22Rv1 (cell line): ENCODE data around the gene IL1RL1.

Source experiments
- H3K27ac ChIP-seq: fragments of 450-650 bp; 2 replicates; pipeline ENCODE4 v1.5.1; 2017
- ZFX ChIP-seq: fragments of 450-650 bp; IDR thresholded peaks from 2 replicates; pipeline ENCODE4 v1.6.1; 2017; ENCODE audit warnings: antibody characterized with exemption, borderline replicate concordance
- TF ChIP-seq, protein P1 (sequence below): fragments of 450-650 bp; IDR thresholded peaks from 2 replicates; pipeline ENCODE4 v1.5.1; 2017; ENCODE audit warnings: mild to moderate bottlenecking

IL1RL1 gene

DNA sequence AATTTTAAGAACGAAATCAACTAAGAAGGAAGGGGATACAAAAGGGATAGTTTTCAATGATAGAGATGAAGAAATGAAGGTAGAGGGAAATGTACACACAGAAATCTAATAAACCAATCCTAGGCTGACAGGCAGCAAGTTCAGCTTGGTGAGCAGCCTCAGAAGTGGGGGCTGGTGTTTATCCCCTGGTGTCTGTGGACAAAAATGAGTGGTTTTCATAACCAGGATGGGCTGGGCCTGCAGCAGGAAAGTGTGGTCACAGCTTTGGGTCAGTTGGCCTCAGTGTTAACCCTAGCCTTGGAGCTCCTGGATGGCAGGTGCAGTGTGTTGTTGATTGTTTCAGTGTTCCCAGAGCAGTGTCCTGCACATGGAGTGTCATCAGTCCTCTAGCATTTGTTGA lies 58.5 kb downstream of the IL1RL1 start:
- no peak overlapping the region for H3K27ac ChIP-seq
- no peak for TF ChIP-seq ZFX
- TF ChIP-seq, protein P1, sequence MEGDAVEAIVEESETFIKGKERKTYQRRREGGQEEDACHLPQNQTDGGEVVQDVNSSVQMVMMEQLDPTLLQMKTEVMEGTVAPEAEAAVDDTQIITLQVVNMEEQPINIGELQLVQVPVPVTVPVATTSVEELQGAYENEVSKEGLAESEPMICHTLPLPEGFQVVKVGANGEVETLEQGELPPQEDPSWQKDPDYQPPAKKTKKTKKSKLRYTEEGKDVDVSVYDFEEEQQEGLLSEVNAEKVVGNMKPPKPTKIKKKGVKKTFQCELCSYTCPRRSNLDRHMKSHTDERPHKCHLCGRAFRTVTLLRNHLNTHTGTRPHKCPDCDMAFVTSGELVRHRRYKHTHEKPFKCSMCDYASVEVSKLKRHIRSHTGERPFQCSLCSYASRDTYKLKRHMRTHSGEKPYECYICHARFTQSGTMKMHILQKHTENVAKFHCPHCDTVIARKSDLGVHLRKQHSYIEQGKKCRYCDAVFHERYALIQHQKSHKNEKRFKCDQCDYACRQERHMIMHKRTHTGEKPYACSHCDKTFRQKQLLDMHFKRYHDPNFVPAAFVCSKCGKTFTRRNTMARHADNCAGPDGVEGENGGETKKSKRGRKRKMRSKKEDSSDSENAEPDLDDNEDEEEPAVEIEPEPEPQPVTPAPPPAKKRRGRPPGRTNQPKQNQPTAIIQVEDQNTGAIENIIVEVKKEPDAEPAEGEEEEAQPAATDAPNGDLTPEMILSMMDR, result no peak

DNA sequence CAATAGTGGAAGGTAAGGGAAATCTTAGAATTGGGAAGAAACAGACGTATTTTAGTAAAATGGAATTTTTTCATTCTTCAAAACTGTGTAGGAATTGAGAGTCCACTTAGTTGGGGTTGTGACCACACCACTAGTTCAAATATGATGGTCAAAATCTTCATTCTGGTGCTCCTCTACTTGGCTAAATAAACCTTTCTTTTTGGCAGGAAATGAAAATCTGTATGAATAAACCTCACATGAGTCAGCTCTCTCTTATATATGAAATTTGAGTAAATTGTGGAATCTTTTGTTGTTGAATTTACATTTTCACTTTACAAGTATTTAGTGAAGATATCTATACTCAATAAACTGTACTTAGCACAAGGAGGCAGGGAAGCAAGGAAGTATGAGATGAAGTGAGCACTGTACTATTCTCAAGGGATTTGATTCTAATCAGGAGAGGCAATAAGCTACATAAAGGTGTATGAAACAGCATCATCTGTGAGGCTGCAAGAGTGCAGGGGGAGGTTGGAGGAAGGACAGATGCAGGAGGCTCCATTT lies 64.8 kb downstream of the IL1RL1 start:
- no peak for TF ChIP-seq ZFX
- TF ChIP-seq, protein P1, result no peak

DNA sequence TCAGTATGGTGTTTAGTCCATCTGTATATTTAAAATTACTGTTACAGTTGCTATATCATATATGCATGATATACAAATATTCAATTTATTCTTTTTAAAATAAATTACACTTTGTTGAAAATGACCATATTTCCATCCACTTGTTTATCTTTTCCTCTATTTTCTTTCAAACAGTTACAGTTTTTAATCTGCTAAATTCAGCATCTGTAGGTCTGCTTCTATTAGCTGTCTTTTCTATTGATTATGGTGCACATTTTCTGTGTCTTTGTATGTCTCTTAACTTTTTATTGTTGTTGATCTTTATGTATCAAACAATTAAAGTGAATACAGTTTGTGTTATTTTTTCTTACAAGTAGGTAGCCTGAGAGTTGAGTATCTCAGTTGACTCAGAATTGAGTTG lies 72.4 kb downstream of the IL1RL1 start:
- H3K27ac ChIP-seq, result no peak overlapping the region
- TF ChIP-seq, protein P1, result no peak
- no peak for TF ChIP-seq ZFX

More for the DNA sequence above, 64.8 kb downstream of the IL1RL1 start:
- H3K27ac ChIP-seq, result no peak overlapping the region

DNA sequence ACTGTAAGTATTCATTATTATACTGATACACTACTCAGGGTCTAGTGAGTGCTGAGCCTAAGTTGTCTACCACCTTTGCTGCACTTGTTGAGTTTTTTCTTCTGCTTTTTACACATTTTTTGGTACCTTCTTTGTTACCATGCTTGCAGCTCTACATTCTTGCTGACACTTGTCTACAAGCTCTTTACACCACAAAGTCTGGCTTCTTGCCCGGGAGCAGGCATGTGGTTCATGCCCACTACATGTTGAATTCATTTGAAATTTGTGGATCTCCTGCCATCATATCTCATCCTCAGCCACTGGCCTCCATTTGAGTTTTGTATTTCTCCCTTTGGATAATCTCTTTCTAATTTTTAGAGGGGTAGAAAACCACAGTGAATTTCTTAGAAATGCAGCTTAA lies 74.2 kb downstream of the IL1RL1 start:
- no peak overlapping the region for H3K27ac ChIP-seq
- no peak for TF ChIP-seq ZFX
- TF ChIP-seq, protein P1, result no peak

DNA sequence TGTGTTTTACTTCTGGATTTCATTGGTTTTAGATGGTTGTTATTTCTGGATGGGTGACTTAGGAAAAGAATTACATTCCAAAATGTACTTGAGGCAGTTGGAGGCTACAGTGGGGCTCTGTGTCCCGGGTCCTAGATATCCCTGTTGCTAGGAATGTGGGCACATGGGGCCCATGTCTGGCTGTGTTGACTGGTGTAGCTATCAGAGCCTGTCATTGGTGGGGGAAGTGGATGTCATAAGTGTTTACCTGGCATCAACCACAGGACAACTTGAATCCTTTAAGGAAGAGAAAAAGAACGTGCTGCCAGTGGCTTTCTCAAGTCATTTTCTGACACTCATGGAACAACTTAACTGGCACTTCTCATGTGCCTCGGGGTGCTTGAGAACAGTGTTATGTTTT lies 74.6 kb downstream of the IL1RL1 start:
- no peak overlapping the region for H3K27ac ChIP-seq
- TF ChIP-seq, protein P1, result no peak
- no peak for TF ChIP-seq ZFX

DNA sequence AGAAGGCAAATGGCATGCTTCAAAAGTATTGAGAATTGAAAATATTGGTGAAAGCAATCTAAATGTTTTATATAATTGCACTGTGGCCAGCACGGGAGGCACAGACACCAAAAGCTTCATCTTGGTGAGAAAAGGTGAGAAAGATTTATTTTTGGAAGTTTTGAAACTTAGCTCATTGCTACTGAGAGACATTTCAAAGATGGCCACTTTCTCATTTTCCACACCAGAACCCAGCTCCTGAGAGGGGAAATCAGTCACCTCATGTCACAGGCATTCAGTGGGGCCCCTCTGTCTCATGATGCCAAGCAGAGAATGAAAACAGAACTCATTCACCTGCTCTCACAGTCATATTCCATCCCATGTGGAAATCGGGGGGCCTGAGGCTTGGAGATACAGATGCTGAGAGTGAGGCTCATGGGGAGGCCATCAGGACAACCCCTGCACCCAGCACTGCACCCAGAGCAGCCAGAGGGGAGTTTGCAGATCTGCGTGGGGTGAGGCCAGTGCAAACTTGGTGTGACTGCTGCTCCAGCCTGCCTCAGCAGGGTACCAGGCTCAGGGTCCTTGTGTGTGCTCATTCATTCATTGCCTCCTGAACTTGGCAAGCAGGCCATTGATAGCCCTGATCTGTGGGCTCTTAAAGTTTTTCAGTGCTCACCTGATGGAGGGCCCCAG lies 75.6 kb downstream of the IL1RL1 start:
- TF ChIP-seq, protein P1, result no peak
- no peak for TF ChIP-seq ZFX
- no peak overlapping the region for H3K27ac ChIP-seq

DNA sequence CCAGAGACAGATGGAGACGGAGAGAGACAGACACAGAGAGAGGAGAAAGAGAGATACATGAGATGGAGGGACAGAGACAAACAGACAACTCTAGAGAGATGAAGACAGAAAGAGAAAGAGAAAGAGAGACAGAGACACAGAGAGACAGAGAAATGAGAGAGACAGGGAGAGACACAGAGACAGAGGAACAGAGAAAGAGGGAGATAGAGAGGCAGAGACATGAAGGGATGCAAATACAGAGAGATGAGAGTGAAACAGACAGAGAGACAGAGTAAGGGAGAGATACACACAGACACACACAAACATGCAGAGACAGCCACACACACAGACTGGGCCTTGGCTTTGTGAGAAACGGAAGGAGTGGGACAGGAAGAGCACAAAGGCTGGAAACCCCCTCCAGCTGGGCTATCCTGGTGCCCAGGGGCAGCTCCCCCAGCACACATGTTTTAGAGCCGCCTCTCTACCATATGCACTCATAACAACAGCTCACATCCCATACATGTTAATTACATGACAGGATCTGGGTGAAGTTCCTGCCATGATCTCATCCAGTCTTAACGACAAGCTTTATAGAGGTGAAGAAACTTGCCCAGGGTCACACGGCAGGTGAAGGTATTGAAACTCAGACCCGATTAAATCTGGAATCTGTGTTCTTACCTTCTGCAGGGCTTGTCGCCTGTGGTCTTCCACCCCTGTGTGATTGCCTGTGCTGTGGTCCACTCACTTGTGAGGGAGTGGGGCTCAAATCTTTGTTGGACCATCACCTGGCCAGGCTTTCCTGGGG lies 76.6 kb downstream of the IL1RL1 start:
- no peak overlapping the region for H3K27ac ChIP-seq
- no peak for TF ChIP-seq ZFX
- TF ChIP-seq, protein P1, result no peak
